GM19468 (cell line): ENCODE measurements around the gene CYP2S1.

Source experiments
- ATAC-seq: cut with Tn5 transposase; IDR thresholded peaks from one replicate; pipeline ENCODE4 v1.9.1; 2021; ENCODE audit warnings: mild to moderate bottlenecking, moderate library complexity, moderate number of reproducible peaks; ENCODE audit not compliant: unreplicated experiment; ENCODE audit errors: extremely low read depth

Gene CYP2S1

DNA sequence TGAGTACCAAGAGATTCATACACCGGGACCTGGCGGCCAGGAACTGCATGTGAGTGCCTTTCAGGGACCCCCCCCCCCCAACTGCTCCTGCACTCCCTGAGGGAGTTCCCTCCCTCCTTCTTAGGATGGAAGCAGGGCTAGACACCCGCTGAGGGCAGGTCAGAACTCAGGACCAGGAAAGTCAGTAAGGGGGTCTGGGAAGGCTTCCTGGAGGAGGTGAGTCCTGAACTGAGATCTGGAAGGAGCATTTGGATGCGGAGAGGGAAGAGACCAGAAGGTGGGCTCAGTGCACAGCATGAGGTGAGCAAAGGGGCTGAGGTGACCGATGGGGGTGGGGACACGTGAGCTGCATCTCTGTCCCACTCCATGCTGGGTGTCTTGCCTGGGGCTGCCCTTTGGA is 60.6 kb downstream of the CYP2S1 start:
- ATAC-seq = no peak

GRCh38 chr19:41255171-41255570 is 62.2 kb downstream of the CYP2S1 start:
- no peak for ATAC-seq
